ENCODE measurements around the gene CPHXL2. TPM values are rescaled to one million over a fixed set of nuclear protein-coding genes. Genes with fewer than 3 reads are reported as not detected.

The CPHXL2 gene
- polyA plus RNA-seq, 3 donors from 2014 or later: not detected

DNA sequence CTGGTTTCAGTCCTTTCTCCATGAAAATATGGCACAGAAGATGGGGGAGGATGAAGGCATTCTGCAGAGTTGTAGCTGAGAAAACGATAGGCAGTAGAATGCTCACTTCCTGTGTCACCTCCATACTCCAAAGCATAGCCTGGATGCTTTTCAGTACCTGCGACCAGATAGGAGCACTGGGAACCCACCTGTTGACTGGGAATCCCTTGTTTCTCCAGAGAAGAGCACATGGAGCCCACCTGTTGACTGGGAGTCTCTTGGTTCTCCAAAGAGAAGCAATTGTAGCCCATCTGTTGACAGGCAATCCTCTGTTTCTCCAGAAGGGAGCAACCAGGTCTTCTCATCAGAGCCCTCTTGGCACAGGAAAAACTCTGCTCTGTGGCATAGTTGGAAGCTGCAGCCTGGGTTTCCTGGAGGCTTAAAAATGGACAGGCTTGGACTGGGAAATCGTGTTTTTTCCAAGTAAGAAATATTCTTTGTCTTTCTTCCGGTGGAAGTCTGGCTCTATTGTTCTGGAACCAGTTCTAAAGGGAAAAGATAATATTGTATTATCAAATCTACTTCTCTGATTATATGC is 16.0 kb downstream of the CPHXL2 start:
- no peak for DNase-seq
- H3K27me3 Mint-ChIP-seq (ENCODE audit: low read depth in 3 of 3): no peaks in the 10 kb centered on the region
- no peaks in the 10 kb centered on the region for H3K9me3 Mint-ChIP-seq
- H3K36me3 Mint-ChIP-seq: peaks cover 8 to 22% (median 14%) of the 10 kb centered on the region in 3 donors
- peaks cover 9 to 14% of the 10 kb centered on the region in 2 donors for H3K4me1 Mint-ChIP-seq
- H3K4me3 Mint-ChIP-seq: no peak overlapping the region
- peak overlapping the region in 2 of 6 donors; percentile 18 to 29 for H3K27ac Mint-ChIP-seq

DNA sequence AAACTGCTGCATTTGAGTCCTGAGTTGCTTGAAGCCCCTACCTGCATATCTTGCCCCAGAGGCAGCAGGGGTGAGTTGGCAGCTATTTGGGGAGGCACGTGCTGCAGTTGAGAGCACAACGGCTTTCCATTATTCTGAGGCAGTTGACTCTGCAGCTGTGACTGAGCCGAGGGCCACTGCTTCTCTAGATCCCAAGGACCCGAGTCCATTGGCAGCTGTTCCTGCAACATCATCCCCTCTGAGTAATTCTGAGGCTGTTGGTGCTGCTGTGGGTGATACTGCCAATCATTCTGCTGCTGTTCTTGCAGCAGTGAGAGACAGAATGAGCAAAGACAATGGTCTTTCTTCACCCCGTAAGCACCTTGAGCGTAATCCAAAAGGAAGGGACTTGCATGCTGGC is 16.5 kb downstream of the CPHXL2 start:
- Mint-ChIP-seq H3K36me3 (peaks cover 9 to 25% (median 16%) of the 10 kb centered on the region in 3 donors), H3K27me3 (ENCODE audit: low read depth in 3 of 3) (no peaks in the 10 kb centered on the region), H3K27ac (peak overlapping the region in 3 of 6 donors; percentile 12 to 53 (median 43)), H3K9me3 (no peaks in the 10 kb centered on the region), H3K4me1 (peaks cover 9 to 18% of the 10 kb centered on the region in 2 donors), H3K4me3 (no peak overlapping the region)
- DNase-seq: no peak

DNA sequence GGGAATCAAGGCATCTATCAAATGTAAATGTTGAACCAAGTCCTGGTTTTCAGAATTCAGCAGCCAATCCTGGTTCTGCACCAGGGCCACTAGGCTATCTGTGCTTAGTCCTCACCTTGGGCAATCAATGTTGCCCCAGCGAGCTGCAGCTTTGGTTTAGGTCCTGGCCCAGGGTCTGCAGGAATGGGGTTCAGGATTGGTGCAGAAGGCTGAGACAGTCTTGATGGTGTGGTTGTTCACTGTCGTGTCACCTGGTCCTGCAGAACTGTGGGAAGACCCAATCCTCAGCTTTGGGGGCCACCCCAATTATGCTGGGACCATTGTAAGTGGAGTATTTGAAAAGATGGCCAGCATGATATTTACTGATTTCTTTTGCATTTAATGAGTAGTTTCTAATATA is 18.6 kb downstream of the CPHXL2 start:
- H3K4me1 Mint-ChIP-seq: peaks cover 22 to 37% of the 10 kb centered on the region in 2 donors
- no peaks in the 10 kb centered on the region for H3K27me3 Mint-ChIP-seq (ENCODE audit: low read depth in 3 of 3)
- peak overlapping the region in 1 of 6 donors; percentile 26 for H3K27ac Mint-ChIP-seq
- no peak overlapping the region for H3K4me3 Mint-ChIP-seq
- peaks cover 15 to 34% (median 22%) of the 10 kb centered on the region in 3 donors for H3K36me3 Mint-ChIP-seq
- no peak for DNase-seq
- H3K9me3 Mint-ChIP-seq: no peaks in the 10 kb centered on the region

DNA sequence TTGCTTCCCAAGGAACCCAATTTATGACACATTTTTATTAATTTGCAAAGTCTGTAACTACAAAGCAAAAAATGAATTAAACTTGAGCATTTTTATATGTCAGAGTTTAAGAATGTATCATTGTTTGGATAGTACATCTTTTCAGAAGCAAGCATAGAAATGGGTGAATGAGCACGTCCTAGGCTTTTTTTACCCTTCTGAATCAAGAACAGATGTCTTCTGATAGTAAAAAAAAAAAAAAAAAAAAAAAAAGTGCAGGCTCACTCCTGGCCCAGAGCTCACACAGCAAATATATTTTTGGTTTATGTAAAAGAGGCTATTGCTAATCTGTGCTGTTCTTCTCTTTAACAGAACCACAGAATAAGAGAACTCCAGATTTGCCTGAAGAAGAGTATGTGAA is 22.9 kb downstream of the CPHXL2 start:
- Mint-ChIP-seq H3K27me3 (ENCODE audit: low read depth in 3 of 3) (peaks cover 3 to 4% (median 3%) of the 10 kb centered on the region in 3 donors), H3K36me3 (peaks cover 15 to 30% (median 22%) of the 10 kb centered on the region in 3 donors), H3K4me3 (peak overlapping the region in 1 of 5 donors; percentile 69), H3K4me1 (peaks cover 51 to 77% of the 10 kb centered on the region in 2 donors), H3K27ac (peak overlapping the region in 3 of 6 donors; percentile 36 to 61 (median 57)), H3K9me3 (no peaks in the 10 kb centered on the region)
- no peak for DNase-seq

DNA sequence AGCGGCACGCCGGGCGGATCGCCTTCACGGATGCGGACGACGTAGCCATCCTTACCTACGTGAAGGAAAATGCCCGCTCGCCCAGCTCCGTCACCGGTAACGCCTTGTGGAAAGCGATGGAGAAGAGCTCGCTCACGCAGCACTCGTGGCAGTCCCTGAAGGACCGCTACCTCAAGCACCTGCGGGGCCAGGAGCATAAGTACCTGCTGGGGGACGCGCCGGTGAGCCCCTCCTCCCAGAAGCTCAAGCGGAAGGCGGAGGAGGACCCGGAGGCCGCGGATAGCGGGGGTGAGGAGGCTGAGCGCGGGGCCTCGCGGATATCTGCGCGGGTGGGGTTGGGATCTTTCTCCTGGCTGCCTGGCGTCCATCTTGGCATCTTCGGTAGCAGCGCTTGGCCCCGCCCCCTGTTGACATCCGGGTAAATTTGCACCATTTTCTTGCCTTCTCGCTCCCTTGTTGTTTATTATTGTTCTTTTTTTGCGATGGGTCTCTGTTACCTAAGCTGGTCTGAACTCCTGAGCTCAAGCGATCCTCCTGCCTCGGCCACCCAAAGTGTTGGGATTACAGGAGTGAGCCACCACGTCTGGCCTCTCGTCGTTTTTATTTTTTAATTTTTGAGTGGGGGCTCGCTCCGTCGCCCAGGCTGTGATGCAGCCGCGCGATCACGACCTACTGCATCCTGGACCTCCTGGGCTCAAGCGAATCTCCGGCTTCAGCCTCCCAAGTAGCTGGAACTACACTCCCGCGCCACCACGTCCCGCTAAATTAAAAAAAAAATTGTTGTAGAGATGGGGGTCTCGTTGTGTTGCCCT is 28.3 kb downstream of the CPHXL2 start:
- no peaks in the 10 kb centered on the region for H3K9me3 Mint-ChIP-seq
- DNase-seq: peak; percentile 82 to 84 (median 83)
- H3K4me3 Mint-ChIP-seq: peak overlapping the region; percentile 95 to 100 (median 99)
- H3K27ac Mint-ChIP-seq: peak overlapping the region; percentile 96 to 99 (median 98)
- H3K36me3 Mint-ChIP-seq: peaks cover 6 to 9% (median 8%) of the 10 kb centered on the region in 3 donors
- peaks cover 67 to 76% of the 10 kb centered on the region in 2 donors for H3K4me1 Mint-ChIP-seq
- H3K27me3 Mint-ChIP-seq (ENCODE audit: low read depth in 3 of 3): peaks cover 7 to 16% (median 14%) of the 10 kb centered on the region in 3 donors

DNA sequence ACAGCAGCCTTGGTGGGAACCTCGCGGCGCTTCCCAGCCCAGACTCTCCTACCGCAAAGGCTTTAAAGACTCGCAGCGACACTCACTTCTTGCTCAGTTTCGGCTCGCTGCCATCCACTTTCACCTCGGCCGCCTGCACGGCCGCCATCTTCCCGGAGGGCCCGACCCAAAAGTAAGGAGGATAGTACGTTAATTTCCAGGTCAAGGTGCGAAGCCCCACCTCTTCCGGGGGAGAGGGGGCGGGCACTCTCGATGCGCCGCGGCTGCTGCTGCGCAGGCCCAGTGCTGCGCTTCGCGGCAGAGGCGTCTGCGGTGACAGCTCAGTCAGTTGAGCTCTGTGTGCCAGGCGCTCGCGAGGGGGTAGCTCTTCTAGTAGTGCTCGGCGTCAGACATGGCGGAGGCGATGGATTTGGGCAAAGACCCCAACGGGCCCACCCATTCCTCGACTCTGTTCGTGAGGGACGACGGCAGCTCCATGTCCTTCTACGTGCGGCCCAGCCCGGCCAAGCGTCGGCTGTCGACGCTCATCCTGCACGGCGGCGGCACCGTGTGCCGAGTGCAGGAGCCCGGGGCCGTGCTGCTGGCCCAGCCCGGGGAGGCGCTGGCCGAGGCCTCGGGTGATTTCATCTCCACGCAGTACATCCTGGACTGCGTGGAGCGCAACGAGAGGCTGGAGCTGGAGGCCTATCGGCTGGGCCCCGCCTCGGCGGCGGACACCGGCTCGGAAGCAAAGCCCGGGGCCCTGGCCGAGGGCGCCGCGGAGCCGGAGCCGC is 29.1 kb downstream of the CPHXL2 start, which contains the start of the genes KARS1 and TERF2IP:
TSS of gene KARS1 (minus strand) at position 174 of the 773 bp plus-strand sequence. CDS start at position 148, 26 bp downstream.
TSS of gene TERF2IP (plus strand) at position 282 of the 773 bp plus-strand sequence. CDS start at position 392, 110 bp downstream.
- peaks cover 7 to 16% (median 14%) of the 10 kb centered on the region in 3 donors for H3K27me3 Mint-ChIP-seq (ENCODE audit: low read depth in 3 of 3)

DNA sequence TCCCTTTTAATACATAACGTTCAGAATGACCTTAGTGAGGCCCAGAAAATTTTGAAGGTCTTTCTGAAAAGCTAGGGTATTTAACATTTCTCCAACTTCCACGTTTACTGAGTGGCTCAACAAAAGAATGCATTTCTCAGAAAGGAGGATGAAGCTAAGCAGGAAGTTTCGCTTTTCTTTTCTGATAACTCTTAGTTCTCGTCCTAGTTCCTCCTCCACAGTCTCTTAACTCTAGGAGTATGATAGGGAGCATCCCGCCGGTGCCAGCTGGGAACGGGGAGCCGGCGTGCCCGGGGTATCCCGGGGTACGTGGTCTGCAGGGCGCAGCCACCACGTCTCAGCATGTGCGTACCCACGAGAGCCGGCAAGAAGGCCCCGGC is 29.7 kb downstream of the CPHXL2 start:
- peaks cover 61 to 76% of the 10 kb centered on the region in 2 donors for H3K4me1 Mint-ChIP-seq
- peaks cover 7 to 16% (median 14%) of the 10 kb centered on the region in 3 donors for H3K27me3 Mint-ChIP-seq (ENCODE audit: low read depth in 3 of 3)
- peaks cover 6 to 9% (median 8%) of the 10 kb centered on the region in 3 donors for H3K36me3 Mint-ChIP-seq
- no peak for DNase-seq
- peak overlapping the region; percentile 98 to 99 (median 99) for H3K4me3 Mint-ChIP-seq
- peak overlapping the region; percentile 94 to 99 (median 97) for H3K27ac Mint-ChIP-seq
- H3K9me3 Mint-ChIP-seq: no peaks in the 10 kb centered on the region

More for the DNA sequence above, 29.1 kb downstream of the CPHXL2 start, which contains the start of the genes KARS1 and TERF2IP:
- Mint-ChIP-seq H3K9me3 (no peaks in the 10 kb centered on the region), H3K27ac (peak within 1 kb of the TSS; percentile 96 to 99 (median 98)), H3K4me3 (peak within 1 kb of the TSS; percentile 98 to 100 (median 99)), H3K4me1 (peaks cover 62 to 76% of the 10 kb centered on the region in 2 donors), H3K36me3 (peaks cover 6 to 9% (median 8%) of the 10 kb centered on the region in 3 donors)
- DNase-seq: peak; percentile 95 to 96 (median 95)

DNA sequence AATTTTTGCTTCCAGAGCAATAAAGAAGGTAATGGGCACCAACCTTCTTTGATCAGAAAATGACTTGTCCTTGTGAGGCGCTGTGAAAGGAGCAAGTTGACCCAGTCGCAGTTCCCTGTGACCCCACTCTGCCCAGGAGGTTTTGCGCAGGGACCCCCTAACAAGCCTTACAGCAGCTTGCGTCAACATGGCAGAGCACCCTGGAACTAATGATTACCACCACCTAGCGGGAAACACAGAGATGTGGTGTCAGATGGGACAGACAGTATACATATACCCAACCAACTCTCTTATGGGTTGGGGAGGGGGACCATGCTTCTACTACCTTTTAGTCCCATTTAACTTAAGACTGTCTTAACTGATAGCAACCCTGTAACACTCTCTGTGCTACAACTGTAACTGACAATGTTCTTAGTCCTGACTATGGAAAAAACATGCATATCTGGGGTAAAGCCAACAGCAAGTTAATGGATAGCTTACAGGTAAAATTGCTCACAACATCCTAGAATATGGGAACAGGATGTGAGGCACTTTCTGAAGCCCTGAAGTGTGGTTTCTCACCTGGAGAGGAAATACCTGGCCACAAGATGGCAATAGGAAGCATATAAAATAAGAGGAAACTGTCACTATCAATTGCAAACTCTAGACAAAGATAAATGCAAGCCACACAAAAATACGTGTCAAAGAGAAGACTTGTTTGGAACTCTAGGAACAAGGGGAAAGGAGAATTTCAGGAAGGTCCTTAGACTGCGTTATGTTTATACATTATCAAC is 32.4 kb downstream of the CPHXL2 start:
- Mint-ChIP-seq H3K27me3 (ENCODE audit: low read depth in 3 of 3) (peaks cover 4 to 14% (median 10%) of the 10 kb centered on the region in 3 donors), H3K27ac (peak overlapping the region in 5 of 6 donors; percentile 7 to 82 (median 40)), H3K9me3 (no peaks in the 10 kb centered on the region), H3K36me3 (peaks cover 19 to 31% (median 26%) of the 10 kb centered on the region in 3 donors), H3K4me3 (peak overlapping the region; percentile 22 to 72 (median 59)), H3K4me1 (peaks cover 36 to 63% of the 10 kb centered on the region in 2 donors)
- DNase-seq: no peak

DNA sequence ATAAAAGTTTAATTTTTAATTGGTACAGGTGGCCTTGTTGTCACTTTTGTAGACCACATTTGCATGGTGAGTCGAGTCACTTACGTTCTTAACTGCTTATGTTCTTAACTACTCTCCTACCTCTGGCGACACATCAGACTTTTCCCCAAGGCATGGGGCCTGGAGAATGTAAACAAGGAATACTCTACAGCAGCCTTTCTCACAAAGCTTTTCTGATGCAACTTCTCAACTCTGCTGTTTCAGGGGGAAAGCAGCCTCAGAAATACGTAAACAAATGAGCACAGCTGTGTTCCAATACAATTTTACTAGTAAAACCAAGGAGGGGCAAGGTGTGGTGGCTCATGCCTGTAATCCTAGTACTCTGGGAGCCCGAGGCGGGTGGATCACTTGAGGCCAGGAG is 36.2 kb downstream of the CPHXL2 start:
- DNase-seq: no peak
- Mint-ChIP-seq H3K4me3 (no peak overlapping the region), H3K27ac (peak overlapping the region in 1 of 6 donors; percentile 67), H3K9me3 (no peaks in the 10 kb centered on the region), H3K27me3 (ENCODE audit: low read depth in 3 of 3) (no peaks in the 10 kb centered on the region), H3K4me1 (peaks cover 19 to 55% of the 10 kb centered on the region in 2 donors), H3K36me3 (peaks cover 33 to 54% (median 34%) of the 10 kb centered on the region in 3 donors)

DNA sequence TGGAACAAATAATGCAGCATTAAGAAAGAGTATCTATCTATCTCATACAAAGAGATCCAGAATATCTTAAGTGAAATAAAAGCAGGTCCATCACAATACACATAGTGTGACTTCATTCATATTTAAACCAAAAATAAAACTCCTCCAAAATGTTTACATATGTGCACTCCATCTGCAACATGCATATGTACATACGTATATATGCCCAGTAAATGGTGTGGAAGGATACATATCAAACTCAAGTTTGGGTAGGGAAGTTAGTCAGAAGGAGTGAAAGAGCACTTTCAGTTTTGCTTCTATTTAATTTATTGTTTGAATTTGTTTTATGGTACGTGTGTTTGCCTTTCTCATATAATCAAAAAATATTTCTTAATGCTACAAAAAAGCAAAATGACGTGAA is 41.8 kb downstream of the CPHXL2 start:
- Mint-ChIP-seq H3K9me3 (no peaks in the 10 kb centered on the region), H3K27ac (no peak overlapping the region), H3K27me3 (ENCODE audit: low read depth in 3 of 3) (peaks cover 0 to under 1% (median 0%) of the 10 kb centered on the region in 3 donors), H3K36me3 (peaks cover 43 to 69% (median 51%) of the 10 kb centered on the region in 3 donors), H3K4me1 (peaks cover 0 to 16% of the 10 kb centered on the region in 2 donors), H3K4me3 (no peak overlapping the region)
- no peak for DNase-seq

DNA sequence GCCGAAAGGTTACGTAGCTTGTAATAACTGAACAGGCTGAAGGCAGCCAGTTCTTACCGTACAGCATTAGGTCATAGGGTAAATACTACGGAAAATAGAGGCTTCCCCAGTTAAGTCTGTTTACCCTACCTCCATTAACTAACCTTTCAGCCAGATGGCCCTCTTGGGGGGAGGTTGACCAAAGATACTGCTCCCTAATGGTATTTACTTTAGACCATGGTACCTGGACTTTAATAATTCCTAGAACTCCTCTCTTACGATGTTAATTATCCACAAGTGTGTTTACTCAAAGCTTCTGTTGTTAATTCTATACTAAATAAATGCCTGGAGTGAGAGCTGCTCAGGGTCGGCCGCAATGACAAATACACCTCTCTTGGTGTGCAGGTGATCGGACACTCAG is 44.0 kb downstream of the CPHXL2 start:
- DNase-seq: no peak
- H3K36me3 Mint-ChIP-seq: peaks cover 42 to 75% (median 49%) of the 10 kb centered on the region in 3 donors
- no peaks in the 10 kb centered on the region for H3K9me3 Mint-ChIP-seq
- H3K4me1 Mint-ChIP-seq: peaks cover 9 to 22% of the 10 kb centered on the region in 2 donors
- no peak overlapping the region for H3K4me3 Mint-ChIP-seq
- peaks cover 0 to 2% (median 0%) of the 10 kb centered on the region in 3 donors for H3K27me3 Mint-ChIP-seq (ENCODE audit: low read depth in 3 of 3)
- no peak overlapping the region for H3K27ac Mint-ChIP-seq

DNA sequence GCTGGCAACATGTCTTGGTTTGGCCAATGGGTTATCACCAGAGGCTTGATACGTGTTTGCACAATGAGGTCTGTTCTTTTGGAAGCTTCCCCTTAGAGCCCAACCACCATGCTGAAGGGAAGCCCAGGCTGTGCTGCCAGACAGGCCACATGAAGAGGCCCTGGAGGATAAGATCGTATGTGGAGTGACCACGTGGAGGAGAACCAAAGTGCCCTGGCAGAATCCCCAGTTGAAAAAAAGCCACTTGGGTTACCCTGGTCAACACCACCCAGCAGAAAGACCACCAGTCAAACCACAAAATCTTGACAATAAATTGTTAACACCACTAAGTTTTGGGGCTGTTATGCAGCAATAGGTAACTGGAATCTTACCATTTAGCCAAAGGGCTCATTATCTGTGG is 46.8 kb downstream of the CPHXL2 start:
- Mint-ChIP-seq H3K27me3 (ENCODE audit: low read depth in 3 of 3) (peaks cover 3 to 6% (median 5%) of the 10 kb centered on the region in 3 donors), H3K4me1 (peaks cover 22 to 36% of the 10 kb centered on the region in 2 donors), H3K9me3 (no peaks in the 10 kb centered on the region), H3K27ac (peak overlapping the region in 1 of 6 donors; percentile 31), H3K4me3 (no peak overlapping the region), H3K36me3 (peaks cover 34 to 68% (median 43%) of the 10 kb centered on the region in 3 donors)
- DNase-seq: no peak

Data from immature natural killer cell (primary cell).